ENCODE measurements around the gene SEMA6A. TPM values are rescaled to one million over a fixed set of nuclear protein-coding genes. Genes with fewer than 3 reads are reported as not detected.
"Not testable (repeated sequence)": the region's sequence is repeated elsewhere in the genome, so short reads cannot be mapped to it uniquely, and the experiment has no call there.

The SEMA6A gene
- total RNA-seq, 1 experiment from 2014 or later = not detected

DNA sequence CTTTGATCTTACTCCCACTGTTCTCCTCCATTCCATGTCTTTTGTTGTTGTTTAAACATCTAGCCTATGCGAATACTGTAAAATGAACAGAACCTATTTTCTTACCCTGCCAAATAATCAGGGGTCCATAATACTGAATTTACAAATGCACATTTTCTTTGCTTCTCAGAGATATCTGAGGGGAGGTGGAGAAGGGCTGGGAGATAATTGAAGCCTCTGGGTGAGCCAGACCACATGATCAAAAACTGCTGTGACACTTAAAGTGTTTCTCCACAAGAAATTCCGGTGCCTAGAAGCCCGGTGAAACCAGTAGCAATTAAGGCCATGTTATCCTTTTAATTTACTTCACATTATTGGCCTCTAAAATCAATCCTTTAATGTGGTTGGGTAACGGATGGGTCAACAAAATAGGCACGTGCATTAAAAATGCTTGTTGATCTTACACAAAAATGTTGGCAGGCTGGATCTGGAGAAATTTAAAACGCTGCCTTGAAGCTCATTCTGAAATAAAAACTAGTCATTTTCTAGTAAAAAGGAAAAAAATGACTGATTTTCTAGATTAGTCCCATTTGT lies 10.8 kb downstream of the SEMA6A start:
- no peak for DNase-seq
- no peaks in the 10 kb centered on the region for H3K9me3 ChIP-seq
- peaks cover 4% of the 10 kb centered on the region; the same call in 1 of the 2 replicates for H3K27me3 ChIP-seq
- no peaks in the 10 kb centered on the region for H3K36me3 ChIP-seq
- H3K4me3 ChIP-seq = no peak overlapping the region

DNA sequence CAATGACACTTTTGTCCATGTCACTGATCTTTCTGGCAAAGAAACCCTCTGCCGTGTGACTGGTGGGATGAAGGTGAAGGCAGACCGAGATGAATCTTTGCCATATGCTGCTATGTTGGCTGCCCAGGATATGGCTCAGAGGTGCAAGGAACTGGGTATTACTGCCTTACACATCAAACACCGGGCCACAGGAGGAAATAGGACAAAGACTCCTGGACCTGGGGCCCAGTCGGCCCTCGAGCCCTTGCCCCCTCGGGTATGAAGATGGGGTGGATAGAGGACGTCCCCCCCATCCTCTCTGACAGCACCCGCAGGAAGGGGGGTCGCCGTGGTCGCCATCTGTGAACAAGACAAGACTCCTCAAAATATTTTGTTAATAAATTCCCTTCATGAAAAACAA lies 12.0 kb downstream of the SEMA6A start:
- no peaks in the 10 kb centered on the region for H3K36me3 ChIP-seq
- DNase-seq = no peak
- no peaks in the 10 kb centered on the region for H3K9me3 ChIP-seq
- H3K27me3 ChIP-seq = no peaks in the 10 kb centered on the region
- H3K4me3 ChIP-seq = no peak overlapping the region

DNA sequence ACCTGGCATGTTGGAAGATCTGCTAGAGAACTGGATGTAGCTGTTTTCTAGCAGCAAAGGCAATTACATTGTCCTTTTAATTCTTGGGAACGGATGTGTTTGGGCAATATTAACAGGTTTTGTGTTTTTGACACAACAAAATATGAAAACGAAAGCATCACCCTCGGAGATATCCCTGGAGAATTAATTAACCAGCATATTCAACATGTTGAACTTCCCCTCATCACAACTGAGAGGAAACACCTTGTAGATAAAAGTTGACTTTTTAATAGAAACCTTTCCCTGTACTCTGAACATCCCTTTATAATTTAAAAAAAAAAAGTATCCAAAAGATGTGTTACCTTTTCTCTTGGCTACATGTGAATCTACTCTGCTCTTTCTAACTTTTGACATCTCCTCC lies 13.0 kb downstream of the SEMA6A start:
- Histone ChIP-seq H3K9me3 (no peaks in the 10 kb centered on the region), H3K27me3 (no peaks in the 10 kb centered on the region), H3K36me3 (no peaks in the 10 kb centered on the region), H3K4me3 (no peak overlapping the region)
- DNase-seq = no peak

DNA sequence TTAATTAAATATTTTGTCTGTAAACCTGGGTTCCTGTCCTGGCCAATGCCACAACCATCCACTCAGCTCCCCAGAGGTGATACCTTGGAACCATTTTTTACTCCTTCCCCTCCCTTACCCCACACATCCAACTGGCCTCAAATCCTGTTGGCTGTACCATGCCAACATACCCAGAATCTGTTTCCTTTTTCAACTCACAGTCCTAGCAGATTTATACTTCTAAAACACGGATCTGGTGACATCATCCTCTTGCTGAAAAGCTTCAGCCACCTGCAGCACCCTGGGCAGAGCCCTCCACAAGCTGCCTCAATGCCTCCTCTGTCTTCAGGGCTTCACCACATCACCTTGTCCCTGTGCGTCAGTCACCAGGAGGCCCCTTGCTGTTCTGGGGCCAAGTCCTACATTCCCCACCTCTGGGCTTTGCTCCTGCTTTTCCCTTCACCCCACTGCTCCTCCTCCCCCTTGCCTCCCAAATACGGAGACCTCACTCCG lies 14.9 kb downstream of the SEMA6A start:
- Histone ChIP-seq H3K9me3 (no peaks in the 10 kb centered on the region), H3K4me3 (no peak overlapping the region), H3K36me3 (no peaks in the 10 kb centered on the region), H3K27me3 (no peaks in the 10 kb centered on the region)
- no peak for DNase-seq

DNA sequence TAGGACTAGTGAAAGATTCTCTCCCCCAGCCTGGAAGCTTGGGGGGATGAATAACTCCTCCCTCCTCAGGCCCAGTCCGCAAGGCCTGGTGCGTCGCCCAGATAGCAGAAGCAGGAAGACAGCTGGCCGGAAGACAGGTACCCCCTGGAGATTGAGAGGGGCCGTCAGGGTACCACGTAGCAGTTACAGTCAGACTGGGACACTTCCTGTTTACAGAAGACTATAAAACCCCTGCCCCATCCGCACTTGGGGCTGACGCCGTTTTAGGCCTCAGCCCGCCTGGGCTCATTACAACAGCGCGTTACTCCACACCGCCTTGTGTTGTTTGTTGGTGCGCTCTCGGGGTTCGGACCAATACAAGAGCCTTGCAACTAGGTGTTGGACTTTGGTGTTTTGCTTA lies 15.4 kb downstream of the SEMA6A start:
- Histone ChIP-seq H3K4me3 (no peak overlapping the region), H3K36me3 (no peaks in the 10 kb centered on the region), H3K27me3 (no peaks in the 10 kb centered on the region), H3K9me3 (no peaks in the 10 kb centered on the region)
- DNase-seq = no peak

DNA sequence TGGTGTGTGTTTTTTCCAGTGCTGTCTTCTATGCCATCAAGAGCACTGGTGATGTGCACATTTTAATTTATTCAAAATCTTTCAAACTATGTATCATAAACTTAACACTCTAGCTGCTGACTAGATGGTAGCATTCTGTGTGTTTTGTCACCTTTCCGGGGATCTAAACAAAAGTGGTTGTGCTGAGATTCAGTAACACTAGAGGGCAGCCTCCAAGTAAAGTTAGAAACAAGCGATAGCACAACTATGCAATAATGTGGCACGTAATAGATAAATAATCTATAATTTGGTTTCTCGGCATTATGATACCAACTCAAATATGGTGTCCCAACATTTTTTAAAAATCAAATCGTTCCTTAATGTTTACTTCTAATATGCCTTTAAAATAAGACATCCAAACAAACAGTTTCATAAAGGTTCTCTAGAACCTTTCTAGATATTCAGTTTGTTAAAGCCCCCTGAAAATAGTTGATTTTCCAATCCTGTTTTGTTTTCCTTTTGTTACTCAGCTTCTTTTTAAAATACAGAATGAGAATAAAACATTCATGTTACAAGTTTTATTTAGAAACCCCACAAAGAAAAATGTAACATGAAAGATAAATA lies 16.9 kb downstream of the SEMA6A start:
- no peak for DNase-seq
- no peaks in the 10 kb centered on the region for H3K36me3 ChIP-seq
- H3K4me3 ChIP-seq = no peak overlapping the region
- H3K9me3 ChIP-seq = no peaks in the 10 kb centered on the region
- no peaks in the 10 kb centered on the region for H3K27me3 ChIP-seq

DNA sequence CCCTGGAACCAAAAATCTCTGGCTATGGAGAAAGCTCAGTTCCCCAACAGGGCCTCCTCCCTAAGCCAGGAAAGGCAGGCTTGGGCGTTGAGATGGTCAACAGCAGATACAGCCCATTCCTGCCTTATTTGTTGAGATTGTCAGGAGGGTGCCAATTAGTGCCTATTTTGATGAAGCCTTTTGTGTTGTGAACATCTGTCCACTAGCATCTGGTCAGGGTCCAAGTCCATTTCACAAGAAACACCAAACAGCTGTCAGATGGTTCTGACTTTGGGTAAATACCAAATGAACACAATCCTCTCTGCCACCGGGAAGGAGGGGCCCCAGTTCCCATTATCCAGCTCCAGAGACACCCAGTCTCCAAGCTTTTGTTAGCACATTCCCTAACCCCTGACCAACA lies 19.9 kb downstream of the SEMA6A start:
- DNase-seq = no peak
- H3K9me3 ChIP-seq = no peaks in the 10 kb centered on the region
- no peaks in the 10 kb centered on the region for H3K36me3 ChIP-seq
- no peaks in the 10 kb centered on the region for H3K27me3 ChIP-seq
- H3K4me3 ChIP-seq = no peak overlapping the region

DNA sequence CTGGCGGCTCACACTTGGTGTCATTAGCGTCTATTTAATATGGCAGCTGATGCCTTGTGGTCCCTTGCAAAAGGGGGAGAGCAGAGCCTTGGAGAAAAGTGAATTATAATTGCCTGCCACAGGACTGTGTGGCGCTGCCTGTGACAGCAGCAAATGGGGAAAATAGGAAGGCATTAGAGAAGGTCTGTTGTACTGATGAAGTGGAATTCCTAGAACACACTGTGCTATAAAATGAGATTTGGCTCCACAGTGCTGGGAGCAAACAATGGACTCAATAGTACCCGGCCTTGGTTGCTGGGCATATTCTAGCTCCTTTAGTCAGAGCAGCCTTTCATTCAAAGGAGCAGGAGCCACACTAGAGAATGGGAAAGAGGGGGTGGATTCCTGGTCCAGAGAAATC lies 21.3 kb downstream of the SEMA6A start:
- H3K4me3 ChIP-seq = no peak overlapping the region
- H3K27me3 ChIP-seq = no peaks in the 10 kb centered on the region
- no peaks in the 10 kb centered on the region for H3K36me3 ChIP-seq
- no peak for DNase-seq
- H3K9me3 ChIP-seq = no peaks in the 10 kb centered on the region

DNA sequence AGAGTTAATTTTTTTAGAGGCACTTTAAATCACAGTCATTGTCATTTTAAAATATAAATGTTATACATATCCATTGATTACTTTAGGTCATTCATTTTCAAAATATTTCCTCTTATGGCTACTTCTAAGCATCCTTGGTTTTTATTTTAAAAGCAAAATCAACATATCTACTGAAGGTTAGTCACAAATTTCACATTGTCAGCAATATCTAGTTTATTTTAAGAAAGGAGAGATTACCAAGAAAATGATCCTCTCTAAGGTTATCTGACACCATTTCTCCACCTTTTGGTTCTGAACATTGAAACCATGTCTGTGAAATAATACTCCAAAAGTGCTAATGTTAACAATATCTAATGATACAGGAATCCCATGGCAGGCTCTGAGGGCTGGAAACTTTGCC lies 24.5 kb downstream of the SEMA6A start:
- no peak for DNase-seq
- Histone ChIP-seq H3K9me3 (peaks cover under 1% of the 10 kb centered on the region; the same call in 1 of the 2 replicates), H3K4me3 (no peak overlapping the region), H3K27me3 (no peaks in the 10 kb centered on the region), H3K36me3 (no peaks in the 10 kb centered on the region)

DNA sequence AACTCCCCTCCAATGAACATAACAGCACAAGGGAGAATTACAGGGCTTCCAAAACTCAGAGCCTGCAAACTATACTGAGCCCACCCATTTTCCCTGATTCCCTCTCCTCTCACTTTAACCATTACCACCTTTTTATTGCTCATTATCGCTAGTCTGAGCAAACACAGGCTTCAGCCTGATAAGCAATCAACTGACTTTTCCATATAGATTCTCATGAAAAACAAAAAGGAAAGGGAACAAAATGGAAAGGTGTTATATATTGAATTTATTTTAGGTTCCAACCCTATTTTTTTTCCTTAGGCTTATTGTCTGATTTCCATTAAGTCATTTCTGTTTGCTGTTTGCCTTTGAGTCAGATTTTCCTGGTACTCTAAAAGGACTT lies 27.9 kb downstream of the SEMA6A start:
- DNase-seq = no peak
- Histone ChIP-seq H3K9me3 (peaks cover 2% of the 10 kb centered on the region), H3K36me3 (no peaks in the 10 kb centered on the region), H3K27me3 (no peaks in the 10 kb centered on the region), H3K4me3 (no peak overlapping the region)

DNA sequence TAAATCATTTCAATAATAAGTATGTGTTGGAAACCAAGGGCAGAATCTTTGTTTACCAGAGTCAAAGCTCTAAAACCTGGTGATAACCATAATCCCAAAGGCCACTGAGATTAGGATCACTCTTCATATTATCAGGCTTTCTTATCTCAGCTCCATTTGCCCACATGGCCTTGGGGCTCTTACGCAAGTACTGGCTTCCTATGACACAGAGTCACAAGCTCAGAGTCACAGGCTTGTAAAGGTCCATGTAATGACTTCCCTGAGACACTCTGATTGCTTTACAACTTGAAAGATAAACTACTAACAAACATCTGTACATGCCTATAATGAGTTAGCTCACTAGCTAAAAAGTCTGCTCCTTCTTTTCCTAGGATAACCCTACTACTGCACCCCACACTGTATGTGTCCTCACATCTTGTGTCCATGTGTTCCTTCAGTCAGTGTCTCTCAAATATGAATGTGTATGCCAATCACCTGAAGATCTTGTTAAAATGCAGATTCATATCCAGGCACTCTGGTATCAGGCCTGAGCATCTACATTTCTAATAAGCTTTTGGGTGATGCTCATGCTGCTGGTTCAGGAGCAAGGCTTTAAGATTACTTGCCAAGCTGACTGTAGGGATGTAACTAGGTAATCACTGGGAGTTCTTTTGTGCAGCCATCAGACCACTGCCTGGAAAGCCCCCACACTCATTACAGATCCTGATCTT lies 28.4 kb downstream of the SEMA6A start:
- no peaks in the 10 kb centered on the region for H3K27me3 ChIP-seq
- no peak overlapping the region for H3K4me3 ChIP-seq
- H3K9me3 ChIP-seq = peaks cover 2% of the 10 kb centered on the region
- DNase-seq = no peak
- no peaks in the 10 kb centered on the region for H3K36me3 ChIP-seq

DNA sequence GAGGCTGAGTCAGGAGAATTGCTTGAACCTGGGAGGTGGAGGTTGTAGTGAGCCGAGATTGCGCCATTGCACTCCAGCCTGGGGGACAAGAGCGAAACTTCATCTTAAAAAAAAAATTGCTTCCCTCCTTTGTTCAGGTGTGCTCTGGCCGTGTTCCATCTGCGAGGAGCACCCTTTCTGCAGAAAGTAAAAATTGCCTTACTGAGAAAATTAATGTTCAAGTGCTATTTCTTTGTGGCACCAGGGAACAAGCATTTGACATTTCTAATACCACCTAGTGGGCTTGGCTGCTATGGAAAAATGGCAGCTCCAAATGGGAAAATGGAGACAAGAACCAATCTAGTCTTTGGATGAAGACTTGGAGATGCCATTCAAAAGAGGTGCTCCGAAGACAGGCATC lies 29.2 kb downstream of the SEMA6A start:
- not testable (repeated sequence) for DNase-seq, H3K27me3 ChIP-seq

DNA sequence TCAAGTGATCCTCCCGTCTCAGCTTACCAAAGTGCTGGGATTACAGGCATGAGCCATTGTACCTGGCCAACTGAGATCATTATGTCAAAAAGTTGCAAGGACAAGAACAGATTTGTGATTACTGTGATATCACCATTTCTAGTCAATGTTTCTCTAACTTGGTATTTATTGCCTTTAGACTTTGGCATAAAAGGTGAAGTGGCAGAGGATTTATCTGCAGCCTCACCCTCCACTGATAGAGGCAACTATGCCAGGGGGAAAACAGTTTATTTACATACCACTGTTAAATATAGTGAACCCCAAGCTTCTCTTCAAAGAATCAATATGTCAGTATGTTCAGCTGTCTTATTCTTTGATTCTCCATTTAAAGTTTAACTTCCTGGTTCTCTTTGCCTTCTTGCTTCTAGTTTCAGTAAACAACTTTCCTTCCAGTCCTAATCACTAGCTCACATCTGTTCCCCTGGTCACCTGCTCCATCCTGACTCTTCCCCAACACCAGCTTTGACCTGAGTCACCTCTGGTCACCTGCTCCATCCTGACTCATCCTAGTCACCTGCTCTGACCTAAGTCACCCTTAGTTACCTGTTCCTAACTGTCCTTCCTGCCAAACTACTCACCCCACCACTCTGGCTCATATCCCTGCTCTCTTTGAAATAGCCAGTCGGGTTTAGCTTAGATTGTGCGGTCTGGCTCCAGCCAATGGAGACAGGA lies 29.9 kb downstream of the SEMA6A start:
- no peak for DNase-seq
- Histone ChIP-seq H3K36me3 (no peaks in the 10 kb centered on the region), H3K27me3 (no peaks in the 10 kb centered on the region), H3K9me3 (peaks cover 2% of the 10 kb centered on the region), H3K4me3 (no peak overlapping the region)

More for the DNA sequence above, 29.2 kb downstream of the SEMA6A start:
- not testable (repeated sequence) for H3K9me3 ChIP-seq, H3K4me3 ChIP-seq, H3K36me3 ChIP-seq

DNA sequence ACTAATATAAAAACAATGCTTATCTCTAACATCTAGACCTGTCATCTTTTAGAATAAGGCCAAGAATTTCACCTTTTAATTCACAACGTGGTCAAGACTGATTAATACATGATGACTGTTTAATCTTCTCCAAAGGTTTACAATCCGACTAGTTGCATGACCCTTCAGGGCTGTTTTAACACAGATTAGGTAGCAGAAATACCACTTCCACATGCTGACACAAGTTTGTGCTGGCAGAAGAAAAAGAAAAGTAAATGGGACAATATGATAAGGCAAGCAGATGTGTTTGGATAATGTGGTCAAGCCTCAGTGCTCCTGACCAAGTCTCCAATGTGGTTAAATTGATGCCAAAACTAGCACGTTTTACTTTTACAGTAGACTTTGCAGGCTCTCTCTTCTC lies 31.1 kb downstream of the SEMA6A start:
- no peaks in the 10 kb centered on the region for H3K36me3 ChIP-seq
- no peaks in the 10 kb centered on the region for H3K27me3 ChIP-seq
- H3K4me3 ChIP-seq = no peak overlapping the region
- H3K9me3 ChIP-seq = peaks cover 2% of the 10 kb centered on the region
- DNase-seq = no peak

DNA sequence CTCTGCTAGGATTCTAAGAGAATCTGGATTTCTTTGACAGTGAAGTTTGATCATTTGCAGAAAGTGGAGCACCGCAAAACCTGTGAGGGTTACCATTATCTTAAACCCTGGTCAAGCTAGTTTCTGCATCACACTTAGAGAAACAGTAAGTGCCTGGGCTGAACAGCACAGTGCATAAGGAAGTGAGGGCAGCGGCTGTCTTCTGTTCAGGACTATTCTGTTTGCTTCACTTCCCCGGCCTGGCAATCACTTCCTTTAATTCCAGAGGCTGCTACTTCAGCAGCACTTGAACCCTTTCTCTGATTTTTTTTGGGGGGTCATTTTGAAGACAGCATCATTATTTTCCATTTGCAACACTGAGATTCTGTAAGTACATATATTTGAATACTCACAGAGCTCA lies 32.0 kb downstream of the SEMA6A start:
- Histone ChIP-seq H3K27me3 (no peaks in the 10 kb centered on the region), H3K4me3 (no peak overlapping the region), H3K9me3 (peaks cover 2% of the 10 kb centered on the region), H3K36me3 (no peaks in the 10 kb centered on the region)
- DNase-seq = no peak

DNA sequence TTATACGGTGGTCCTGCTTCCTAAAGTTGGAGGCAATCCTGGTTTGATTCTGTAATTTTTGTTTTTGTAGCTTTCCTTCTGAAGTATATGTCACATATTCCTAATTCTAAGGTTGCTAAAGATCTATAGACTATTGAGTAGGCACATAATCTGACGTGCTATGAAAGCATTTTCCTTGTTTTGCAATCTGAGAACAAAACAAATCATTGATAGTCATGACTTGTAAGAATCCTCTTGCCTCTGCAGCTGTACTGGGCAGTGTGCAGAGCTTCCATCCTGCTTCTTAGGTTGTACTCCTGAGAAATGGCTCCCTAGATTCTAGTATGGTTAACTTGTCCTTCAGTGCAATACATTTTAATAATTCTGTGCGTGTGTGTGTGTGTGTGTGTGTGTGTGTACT lies 35.4 kb downstream of the SEMA6A start:
- Histone ChIP-seq H3K36me3 (no peaks in the 10 kb centered on the region), H3K9me3 (no peaks in the 10 kb centered on the region; the same call in 1 of the 2 replicates), H3K4me3 (no peak overlapping the region), H3K27me3 (no peaks in the 10 kb centered on the region; the same call in 1 of the 2 replicates)
- DNase-seq = no peak

DNA sequence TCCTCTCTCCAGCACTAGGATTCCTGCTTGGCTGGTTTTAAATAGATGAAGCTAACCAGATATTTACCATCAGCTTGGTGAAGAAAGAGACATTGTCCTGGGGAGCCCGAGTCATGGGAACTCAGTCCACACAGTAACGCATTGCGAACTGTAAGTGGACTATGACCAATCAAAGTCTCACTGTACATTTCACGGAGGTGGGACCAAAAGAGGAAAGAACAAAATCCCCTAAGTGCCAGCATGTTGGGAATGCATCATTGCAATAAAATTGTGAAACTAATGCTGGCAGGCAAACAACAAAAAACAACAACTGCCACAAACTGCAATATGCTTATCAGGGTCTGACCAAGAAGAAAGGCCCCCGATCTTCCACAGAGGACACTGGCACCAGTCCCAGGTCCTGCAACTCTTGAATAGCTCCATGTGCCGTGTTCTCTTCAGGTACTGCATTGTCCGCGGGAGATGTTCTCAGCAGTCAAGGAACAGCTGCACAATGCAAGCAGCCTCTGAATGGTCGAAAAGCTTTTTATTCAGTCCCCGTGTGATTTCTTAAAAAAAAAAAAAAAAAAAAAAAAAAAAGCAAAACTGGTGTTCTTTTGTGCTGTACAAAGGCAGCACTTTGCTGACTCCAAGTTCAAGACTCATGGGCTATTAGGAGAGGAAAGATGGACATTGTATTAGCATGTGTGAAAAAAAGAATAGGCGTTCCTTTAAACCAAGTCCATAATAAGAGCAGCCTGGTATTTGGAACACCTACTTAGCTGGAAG lies 38.1 kb downstream of the SEMA6A start:
- no peaks in the 10 kb centered on the region; the same call in 1 of the 2 replicates for H3K27me3 ChIP-seq
- no peaks in the 10 kb centered on the region for H3K9me3 ChIP-seq
- DNase-seq = no peak
- H3K4me3 ChIP-seq = no peak overlapping the region
- H3K36me3 ChIP-seq = no peaks in the 10 kb centered on the region
